Calu3 (cell line): ENCODE results near the gene COL5A1. TPM values are rescaled to one million over a fixed set of nuclear protein-coding genes. Genes with fewer than 3 reads are reported as not detected.

Source experiments
- BruUV-seq: library from RNA; stranded (reverse); fragments of 400-500 nt; replicated peaks from 2 replicates; lab custom pipeline; 2021; lab: Mats Ljungman, UMichigan
- CTCF ChIA-PET: fragments of 300-600 bp; sonication (Branson Sonifier 250); formaldehyde crosslinking; loops from one replicate; lab custom pipeline; 2022; ENCODE audit warnings: antibody characterized with exemption; lab: Charles Lee
- DNase-seq: peaks from one replicate; pipeline ENCODE4 v3.0.0; 2022
- H3K27ac Mint-ChIP-seq: one replicate; pipeline ENCODE4 v1.8.0; 2022; ENCODE audit warnings: mixed read lengths; ENCODE audit not compliant: unreplicated experiment
- H3K27me3 Mint-ChIP-seq: one replicate; pipeline ENCODE4 v1.8.0; 2022; ENCODE audit warnings: mixed read lengths; ENCODE audit not compliant: unreplicated experiment
- H3K36me3 Mint-ChIP-seq: one replicate; pipeline ENCODE4 v1.8.0; 2022; ENCODE audit warnings: mild to moderate bottlenecking, moderate library complexity, mixed read lengths; ENCODE audit not compliant: insufficient read depth, unreplicated experiment
- H3K4me1 Mint-ChIP-seq: one replicate; pipeline ENCODE4 v1.8.0; 2022; ENCODE audit warnings: mild to moderate bottlenecking, low read depth, mixed read lengths; ENCODE audit not compliant: unreplicated experiment
- H3K4me3 Mint-ChIP-seq: one replicate; pipeline ENCODE4 v1.8.0; 2022; ENCODE audit warnings: mild to moderate bottlenecking, low read depth, moderate library complexity, mixed read lengths; ENCODE audit not compliant: unreplicated experiment
- H3K9me3 Mint-ChIP-seq: one replicate; pipeline ENCODE4 v1.8.0; 2022; ENCODE audit warnings: low read depth, mixed read lengths; ENCODE audit not compliant: unreplicated experiment
- intact Hi-C: fragments of 100-400 bp; cut with micrococcal nuclease; formaldehyde crosslinking; loops from one replicate; pipeline ENCODE4 v1.10.0; 2022; ENCODE audit not compliant: unreplicated experiment
- total RNA-seq: library from RNA; stranded (reverse); gene quantifications from 2 replicates; pipeline ENCODE4 v1.2.3, GENCODE V29; 2022
- TF ChIP-seq, protein P1 (sequence below): fragments of 200-600 bp; IDR thresholded peaks from one replicate; pipeline ENCODE4 v1.8.0; 2022; ENCODE audit warnings: antibody characterized with exemption; ENCODE audit not compliant: unreplicated experiment

The COL5A1 gene
- total RNA-seq, 1 experiment from 2014 or later = not detected

DNA sequence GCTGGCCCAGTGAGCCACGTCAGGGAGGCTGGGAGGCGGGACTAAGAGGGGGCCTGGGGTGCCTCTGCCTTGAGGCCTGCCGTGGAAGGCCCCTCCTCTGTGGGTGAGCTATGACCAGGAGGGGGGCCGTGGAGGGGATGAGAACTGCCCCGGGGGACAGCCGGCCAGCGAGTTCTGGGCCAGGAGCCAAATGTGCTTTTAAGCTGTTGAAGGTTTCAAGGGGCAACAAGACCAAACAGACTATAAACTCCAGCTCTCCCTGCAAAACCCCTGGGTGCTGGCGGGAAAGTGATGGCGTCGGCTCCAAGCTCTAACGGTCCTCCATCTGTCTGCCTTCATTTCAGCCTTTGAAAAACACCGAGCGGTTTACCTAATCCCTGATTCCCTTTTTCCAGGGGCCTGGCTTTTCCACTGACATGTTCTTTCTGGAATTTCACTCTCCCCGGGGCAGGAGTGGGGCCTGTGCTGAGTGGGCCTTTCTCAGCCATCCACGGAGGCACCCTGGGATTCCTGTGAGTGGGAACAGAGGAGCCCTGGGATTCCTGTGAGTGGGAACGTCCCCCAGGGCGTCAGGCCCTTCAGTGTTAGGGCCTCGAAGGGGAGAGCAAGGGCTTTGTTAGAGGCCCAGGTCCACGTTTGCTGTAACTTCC is 65.6 kb downstream of the COL5A1 start:
- DNase-seq = no peak
- Mint-ChIP-seq H3K4me3 (no peak overlapping the region), H3K27ac (no peak overlapping the region), H3K4me1 (no peaks in the 10 kb centered on the region), H3K9me3 (peaks cover 3% of the 10 kb centered on the region), H3K36me3 (no peaks in the 10 kb centered on the region), H3K27me3 (peaks cover 9% of the 10 kb centered on the region)
- TF ChIP-seq, protein P1, sequence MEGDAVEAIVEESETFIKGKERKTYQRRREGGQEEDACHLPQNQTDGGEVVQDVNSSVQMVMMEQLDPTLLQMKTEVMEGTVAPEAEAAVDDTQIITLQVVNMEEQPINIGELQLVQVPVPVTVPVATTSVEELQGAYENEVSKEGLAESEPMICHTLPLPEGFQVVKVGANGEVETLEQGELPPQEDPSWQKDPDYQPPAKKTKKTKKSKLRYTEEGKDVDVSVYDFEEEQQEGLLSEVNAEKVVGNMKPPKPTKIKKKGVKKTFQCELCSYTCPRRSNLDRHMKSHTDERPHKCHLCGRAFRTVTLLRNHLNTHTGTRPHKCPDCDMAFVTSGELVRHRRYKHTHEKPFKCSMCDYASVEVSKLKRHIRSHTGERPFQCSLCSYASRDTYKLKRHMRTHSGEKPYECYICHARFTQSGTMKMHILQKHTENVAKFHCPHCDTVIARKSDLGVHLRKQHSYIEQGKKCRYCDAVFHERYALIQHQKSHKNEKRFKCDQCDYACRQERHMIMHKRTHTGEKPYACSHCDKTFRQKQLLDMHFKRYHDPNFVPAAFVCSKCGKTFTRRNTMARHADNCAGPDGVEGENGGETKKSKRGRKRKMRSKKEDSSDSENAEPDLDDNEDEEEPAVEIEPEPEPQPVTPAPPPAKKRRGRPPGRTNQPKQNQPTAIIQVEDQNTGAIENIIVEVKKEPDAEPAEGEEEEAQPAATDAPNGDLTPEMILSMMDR = no peak
- intact Hi-C loops = no loop called here
- no TSS peak for BruUV-seq
- CTCF ChIA-PET = no interaction called here

DNA sequence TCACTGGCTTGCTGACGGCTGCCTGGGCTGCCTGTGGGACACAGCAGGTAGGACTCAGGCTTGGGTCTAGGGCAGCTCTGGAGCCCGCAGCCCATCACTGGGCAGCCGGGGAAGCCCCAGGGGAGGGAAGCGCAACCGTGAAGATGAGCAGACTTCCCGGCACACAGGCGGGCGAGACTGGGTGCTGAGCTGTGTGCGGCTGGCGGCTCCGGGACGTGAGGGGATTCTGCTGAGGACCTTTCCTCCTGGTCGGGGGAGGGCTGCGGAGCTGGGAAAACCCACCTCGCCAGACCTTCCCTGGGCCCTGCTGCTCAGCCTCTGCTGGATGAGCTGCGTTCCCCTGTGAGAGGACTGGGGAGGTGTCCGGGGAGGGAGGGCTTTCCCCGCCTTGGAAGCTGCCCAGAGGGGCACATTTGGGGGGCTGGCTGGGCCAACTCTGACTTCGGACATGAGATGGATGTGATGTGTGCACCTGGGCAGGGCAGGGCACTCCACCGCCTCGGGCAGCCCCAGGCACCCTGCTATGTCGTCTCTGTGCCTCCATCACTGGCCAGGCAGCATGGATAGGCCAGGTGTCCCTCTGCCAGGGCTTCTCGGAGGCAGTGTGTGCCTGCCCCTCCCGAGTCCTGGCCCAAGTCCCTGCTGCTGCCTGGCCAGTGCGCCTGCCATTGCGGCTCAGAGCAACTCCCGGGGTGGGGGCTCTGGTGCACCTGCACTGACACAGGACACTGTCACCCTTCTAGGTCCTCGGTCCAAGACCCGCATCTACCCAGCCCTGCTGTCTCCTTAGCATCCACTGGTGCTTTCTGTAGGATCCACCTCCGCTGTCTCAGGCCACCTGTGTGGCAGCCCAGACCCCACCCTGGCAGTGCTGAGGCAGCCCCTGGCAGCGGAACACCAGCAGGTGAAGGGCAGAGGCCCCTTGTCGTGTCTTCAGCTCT is 66.4 kb downstream of the COL5A1 start:
- no TSS peak for BruUV-seq

DNA sequence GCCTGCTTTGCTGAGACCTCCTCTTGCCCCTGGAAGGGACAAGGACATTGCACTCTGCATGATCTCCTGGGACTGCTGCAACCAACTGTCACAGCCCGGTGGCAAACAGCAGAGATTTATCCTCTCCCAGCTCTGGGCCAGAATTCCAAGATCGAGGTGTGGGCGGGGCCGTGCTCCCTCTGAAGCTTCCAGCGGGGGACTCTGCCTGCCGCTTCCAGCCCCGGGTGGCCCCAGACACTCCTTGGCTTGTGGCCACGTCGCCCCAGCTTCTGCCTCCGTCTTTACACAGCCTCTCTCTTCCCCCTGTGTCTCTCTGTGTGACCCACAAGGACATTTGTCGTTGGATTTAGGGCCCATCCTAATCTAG is 67.1 kb downstream of the COL5A1 start:
- DNase-seq = no peak
- CTCF ChIA-PET = interaction anchor here (0.7 kb wide), 1 partner anchor 1858 kb away, joined by 3 read pairs; no protein-coding TSS in a partner anchor
- TF ChIP-seq, protein P1 = no peak
- BruUV-seq = no TSS peak
- no peak overlapping the region for H3K27ac Mint-ChIP-seq
- intact Hi-C loops = no loop called here
- no peaks in the 10 kb centered on the region for H3K36me3 Mint-ChIP-seq
- H3K27me3 Mint-ChIP-seq = peaks cover 9% of the 10 kb centered on the region
- H3K9me3 Mint-ChIP-seq = peaks cover 3% of the 10 kb centered on the region
- H3K4me3 Mint-ChIP-seq = no peak overlapping the region
- no peaks in the 10 kb centered on the region for H3K4me1 Mint-ChIP-seq

More for the DNA sequence above, 66.4 kb downstream of the COL5A1 start:
- intact Hi-C loops = no loop called here
- no peaks in the 10 kb centered on the region for H3K36me3 Mint-ChIP-seq
- H3K27me3 Mint-ChIP-seq = peaks cover 9% of the 10 kb centered on the region
- H3K9me3 Mint-ChIP-seq = no peaks in the 10 kb centered on the region
- no peak overlapping the region for H3K27ac Mint-ChIP-seq
- no peak overlapping the region for H3K4me3 Mint-ChIP-seq
- DNase-seq = no peak
- H3K4me1 Mint-ChIP-seq = no peaks in the 10 kb centered on the region
- TF ChIP-seq, protein P1 = no peak
- CTCF ChIA-PET = no interaction called here

DNA sequence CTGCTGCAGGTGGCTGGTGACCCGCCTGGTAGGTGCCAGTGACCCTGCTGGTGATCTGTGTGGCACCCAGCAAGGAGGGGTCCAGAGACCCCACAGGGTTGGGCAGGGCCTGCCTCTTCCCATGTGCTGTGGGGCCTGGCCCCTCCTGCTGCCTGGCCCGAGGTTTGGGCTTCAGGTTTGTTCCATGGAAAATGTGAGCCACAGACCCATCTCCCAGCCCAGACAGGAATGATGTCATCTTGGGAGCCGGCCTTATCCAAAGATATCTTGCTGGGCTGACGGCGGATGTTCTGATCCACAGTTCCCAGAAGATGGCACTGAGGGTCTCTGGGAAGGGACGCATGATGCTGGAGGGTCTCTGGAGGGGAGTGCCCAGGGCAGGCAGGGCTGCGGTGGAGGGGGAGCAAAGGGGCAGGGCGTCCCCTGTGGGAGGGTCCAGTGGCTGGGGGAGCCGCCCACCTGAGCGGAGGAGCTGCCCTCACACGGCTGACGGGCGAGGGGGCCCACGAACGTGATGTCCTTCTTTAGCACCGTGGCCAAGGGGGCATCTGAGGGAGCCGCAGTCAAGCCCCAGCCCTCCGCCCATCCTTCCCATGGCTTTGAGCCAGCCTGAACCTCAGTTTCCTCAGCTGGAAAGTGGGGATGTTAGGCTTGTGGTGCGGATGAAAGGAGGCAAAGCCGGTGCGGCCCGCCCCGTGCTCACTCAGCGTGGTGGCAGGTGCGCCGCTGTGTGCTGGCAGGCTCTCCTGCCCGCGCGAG is 68.1 kb downstream of the COL5A1 start:
- Mint-ChIP-seq H3K4me3 (no peak overlapping the region), H3K4me1 (no peaks in the 10 kb centered on the region), H3K9me3 (peaks cover 8% of the 10 kb centered on the region), H3K36me3 (no peaks in the 10 kb centered on the region), H3K27ac (no peak overlapping the region), H3K27me3 (peaks cover 9% of the 10 kb centered on the region)
- intact Hi-C loops = no loop called here
- DNase-seq = no peak
- no TSS peak for BruUV-seq
- CTCF ChIA-PET = no interaction called here
- TF ChIP-seq, protein P1 = no peak
